GM18499 (cell line): ENCODE results near the gene MEG3.

Experiments
- ATAC-seq: cut with Tn5 transposase; IDR thresholded peaks from one replicate; pipeline ENCODE4 v1.9.1; 2021; ENCODE audit warnings: moderate number of reproducible peaks; ENCODE audit not compliant: insufficient read depth, unreplicated experiment

MEG3 gene

GRCh38 chr14:100891051-100891450 is 65.1 kb downstream of the MEG3 start:
- ATAC-seq: no peak

DNA sequence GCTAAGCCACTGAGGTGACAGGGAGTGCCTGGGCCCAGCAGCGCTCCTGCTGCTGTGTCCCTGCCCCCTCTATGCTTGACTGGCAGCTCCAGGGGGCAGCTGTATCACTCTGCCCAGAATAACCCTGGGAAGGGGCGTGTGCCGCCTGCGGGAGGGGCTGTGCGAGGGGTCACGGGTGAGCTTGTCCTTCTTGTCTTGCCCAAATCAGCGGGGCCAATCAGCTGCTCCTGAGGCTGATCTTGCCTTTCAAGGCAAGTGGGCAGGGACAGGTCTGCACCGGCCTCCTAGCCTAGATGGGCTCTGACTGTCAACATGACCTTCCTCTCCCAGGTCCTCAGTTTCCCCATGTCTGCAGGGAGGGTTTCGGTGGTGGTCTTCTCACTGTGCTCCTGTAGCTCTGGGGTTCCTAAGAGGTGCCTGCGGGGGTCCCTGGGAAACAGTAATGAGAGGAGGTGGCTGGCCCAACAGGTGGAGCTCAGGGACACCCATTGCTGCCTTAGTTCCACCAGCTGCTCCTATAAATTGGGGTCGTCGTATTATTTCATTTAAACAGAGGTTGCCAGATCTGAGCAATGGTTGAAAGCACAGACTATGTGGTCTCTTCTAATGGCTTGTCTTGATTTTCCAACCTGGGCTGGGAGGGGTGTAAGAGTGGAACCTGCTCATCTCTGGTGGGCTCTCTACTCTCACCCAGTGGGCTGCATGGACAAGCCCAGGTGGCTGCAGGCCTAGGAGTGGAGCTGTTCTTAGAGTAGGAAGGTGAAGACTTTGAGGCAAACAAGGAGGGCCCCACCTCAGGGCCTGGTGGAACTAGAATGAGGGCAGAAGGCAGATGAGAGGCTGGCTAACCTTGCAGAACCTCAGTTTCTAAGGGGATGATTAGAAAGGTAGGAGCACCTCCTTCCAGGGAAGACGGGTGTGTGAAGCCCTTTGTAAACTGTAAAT is 65.9 kb downstream of the MEG3 start:
- ATAC-seq: no peak

- no peak for ATAC-seq
Observed at GRCh38 chr14:100892496-100893227, 66.7 kb downstream of the MEG3 start.

- ATAC-seq: no peak
Observed at GRCh38 chr14:100893228-100893601, 67.3 kb downstream of the MEG3 start.

- ATAC-seq: no peak
Observed at GRCh38 chr14:100893760-100894159, 67.8 kb downstream of the MEG3 start.

- ATAC-seq: no peak
Observed at GRCh38 chr14:100894416-100894815, 68.5 kb downstream of the MEG3 start.

DNA sequence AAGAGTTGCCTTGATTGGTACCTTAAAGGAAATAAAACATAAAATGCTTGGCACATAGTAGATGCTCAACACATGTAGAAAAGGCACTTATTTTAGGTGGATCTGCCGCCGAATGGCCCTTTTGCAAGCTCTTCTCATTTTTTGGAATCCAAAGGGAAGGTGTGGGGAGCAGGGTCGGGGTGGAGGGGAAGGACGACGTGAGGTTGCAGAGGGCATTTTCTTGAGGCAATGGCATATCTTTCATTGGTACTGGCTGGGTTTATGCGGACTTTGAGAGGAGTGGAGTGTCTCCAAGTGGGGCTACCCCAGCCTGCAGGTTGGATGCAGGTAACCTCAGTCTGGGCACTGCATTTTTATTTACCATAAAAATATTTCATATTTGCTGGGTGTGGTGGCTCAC is 69.5 kb downstream of the MEG3 start:
- ATAC-seq: no peak

DNA sequence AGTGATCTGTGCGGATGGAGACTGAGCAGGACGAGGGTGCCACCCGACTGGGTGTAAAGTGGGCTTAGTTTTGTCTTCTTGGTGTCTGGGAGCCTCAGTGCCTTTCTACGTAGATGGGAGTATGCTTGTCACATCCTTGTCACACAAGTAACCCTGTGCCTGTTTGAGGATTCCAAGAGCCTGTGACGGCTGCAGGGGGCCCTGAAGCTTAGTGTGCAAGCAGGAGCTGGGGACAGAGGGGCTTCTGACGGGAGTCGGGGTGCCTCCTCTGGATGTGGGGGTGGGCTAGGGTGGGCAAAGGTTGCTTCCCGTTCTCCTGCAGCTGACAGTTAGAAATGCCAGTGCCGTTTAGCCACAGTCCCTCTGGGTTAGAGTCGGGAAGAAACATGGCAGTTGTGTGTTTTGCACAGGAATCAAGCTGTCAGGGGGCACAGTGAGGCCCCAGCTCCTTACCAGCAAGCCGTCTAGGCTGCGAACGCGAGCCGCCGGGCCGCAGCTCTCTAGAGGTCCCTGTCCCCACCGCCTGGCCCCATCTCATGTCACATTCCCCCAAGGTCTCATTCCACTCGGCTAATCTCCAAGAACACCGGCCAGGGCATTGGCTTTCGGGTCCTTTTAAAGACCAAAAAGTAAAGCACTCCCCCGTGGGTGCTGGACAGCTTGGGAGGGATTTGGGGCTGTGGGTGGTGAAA is 70.6 kb downstream of the MEG3 start:
- no peak for ATAC-seq

DNA sequence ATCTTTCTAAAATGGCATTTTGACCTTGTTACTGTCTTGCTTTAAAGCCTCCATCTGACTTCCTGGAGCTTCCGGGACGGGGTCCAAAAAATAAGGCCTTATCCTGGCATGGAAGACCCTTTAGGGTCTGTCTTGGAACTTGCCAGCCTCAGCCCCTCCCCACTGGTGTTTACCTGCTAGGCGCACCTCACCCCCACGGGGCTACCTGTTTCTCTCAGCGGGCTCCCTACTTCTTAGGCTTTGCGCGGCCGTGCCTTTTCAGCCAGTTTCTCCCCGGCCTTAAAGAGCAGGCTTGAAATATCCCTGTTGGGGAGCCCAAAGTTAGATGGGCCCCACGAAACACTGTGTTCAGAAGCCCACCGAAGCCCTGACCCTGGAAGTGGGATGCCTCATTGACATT is 72.5 kb downstream of the MEG3 start:
- ATAC-seq: no peak

- no peak for ATAC-seq
Observed at GRCh38 chr14:100898935-100899883, 73.3 kb downstream of the MEG3 start.

- ATAC-seq: no peak
Observed at GRCh38 chr14:100899884-100900771, 74.2 kb downstream of the MEG3 start.

- no peak for ATAC-seq
Observed at GRCh38 chr14:100900837-100901390, 75.0 kb downstream of the MEG3 start.

DNA sequence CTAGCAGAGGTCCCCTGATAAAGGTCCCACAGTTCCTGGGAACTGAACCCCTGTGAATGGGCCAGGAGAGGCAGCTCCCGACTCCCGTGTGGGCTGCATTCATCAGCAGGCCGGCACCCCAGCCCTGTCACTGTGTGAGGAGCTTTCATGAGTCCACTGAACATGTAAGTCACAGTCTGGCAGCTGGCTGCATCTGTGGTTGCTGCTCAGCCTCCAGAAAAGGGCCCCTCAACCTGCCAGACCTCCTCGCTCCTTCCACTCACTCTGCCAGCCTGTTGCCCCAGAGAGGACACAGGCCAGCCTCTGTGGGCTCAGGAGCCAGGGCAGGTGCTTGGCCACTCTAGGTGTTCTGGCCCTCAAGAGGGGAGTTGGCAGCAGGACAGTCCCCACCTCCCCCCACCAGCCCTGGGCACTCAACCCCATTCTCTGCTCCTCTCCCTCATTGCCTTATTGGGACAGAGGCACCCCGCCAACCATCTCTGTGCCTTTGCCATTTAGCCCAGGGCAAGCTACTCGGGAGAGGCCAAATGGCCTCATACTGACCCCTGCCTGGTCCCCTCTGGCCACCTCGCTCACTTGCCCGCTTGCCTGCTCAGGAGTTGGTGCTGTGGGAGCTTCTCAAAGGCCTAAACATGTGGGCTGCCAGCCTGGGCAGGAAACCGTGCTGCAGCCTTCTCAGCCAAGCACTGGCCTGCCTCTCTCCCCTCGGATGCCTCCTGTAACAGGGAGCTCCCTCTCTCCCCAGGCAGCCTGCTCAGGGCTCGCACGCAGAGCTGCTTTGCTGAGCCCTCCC is 75.7 kb downstream of the MEG3 start:
- no peak for ATAC-seq

DNA sequence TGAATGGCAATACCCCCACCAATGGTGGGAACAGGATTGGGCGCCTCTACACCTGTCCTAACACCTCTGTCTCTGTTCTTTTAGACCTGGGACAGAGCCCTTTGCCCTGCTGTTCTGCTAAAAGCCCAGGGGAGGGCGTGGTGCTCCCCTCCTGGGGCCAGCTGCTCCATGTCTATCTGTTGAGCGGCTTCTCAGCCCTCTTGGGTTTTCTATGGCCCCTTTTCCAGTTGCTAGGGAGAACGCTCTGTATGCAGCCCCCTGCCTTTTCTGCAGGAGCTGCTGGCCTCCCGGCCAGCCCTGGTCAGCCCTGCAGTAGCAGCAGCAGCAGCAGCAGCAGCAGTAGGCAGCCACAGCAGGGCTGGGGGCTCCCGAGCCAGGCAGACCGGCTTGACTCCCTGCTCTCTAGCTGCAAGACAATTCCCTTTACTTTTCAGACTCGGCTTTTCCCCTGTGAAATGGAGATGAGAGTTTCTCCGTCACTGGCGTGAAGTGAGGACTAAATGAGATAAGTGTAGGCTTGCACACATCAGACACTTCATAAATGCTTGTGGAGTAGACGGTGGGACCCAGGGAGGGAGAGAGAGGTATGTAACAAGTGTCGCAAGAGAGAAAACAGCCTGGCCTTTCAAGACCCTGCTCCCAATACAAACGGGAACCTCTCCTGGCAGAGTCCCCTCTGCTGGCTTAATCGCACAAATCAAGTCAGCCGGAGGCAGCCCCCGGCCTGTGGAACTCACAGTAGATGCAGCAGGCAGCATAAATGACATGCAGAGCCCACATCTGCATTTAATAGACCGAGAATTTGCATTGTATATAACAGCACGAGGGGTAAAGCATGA is 76.6 kb downstream of the MEG3 start:
- no peak for ATAC-seq

- no peak for ATAC-seq
Observed at GRCh38 chr14:100903134-100903468, 77.2 kb downstream of the MEG3 start.

GRCh38 chr14:100903672-100904185 is 77.8 kb downstream of the MEG3 start, which contains the start of gene RTL1:
TSS of gene RTL1 (minus strand) at chr14:100903722. CDS start at chr14:100884788, 18,934 bp downstream.
- ATAC-seq: no peak
